ENCODE results near the gene ETFRF1. TPM values are rescaled to one million over a fixed set of nuclear protein-coding genes. Genes with fewer than 3 reads are reported as not detected.

The ETFRF1 gene
- total RNA-seq (2014; rRNA removed; shearing (Covaris generic)) (10.7 and 23.3 TPM in 2 replicates), polyA plus RNA-seq (2016; fragmentation: Nextera tagmentation; extraction: Ambion mirVana) (33.7 and 39.3 TPM in 2 replicates)

- Histone ChIP-seq H3K79me2 (ENCODE audit: insufficient read depth) (peaks cover 17% of the 10 kb centered on the region), H3K4me2 (ENCODE audit: unreplicated experiment) (peak within 1 kb of the TSS; percentile 91), H3K9ac (peak within 1 kb of the TSS; percentile 88), H3K4me1 (ENCODE audit: insufficient read depth) (peaks cover 5% of the 10 kb centered on the region; the same call in 1 of the 2 replicates), H3K36me3 (ENCODE audit: low read depth) (no peaks in the 10 kb centered on the region), H3K9me3 (ENCODE audit: low read depth) (no peaks in the 10 kb centered on the region), H2AFZ (peak within 1 kb of the TSS; percentile 96), H3K4me3 (peak within 1 kb of the TSS; percentile 86), H3F3A (ENCODE audit: insufficient read depth) (peaks cover 12% of the 10 kb centered on the region; the same call in 1 of the 2 replicates), H3K9me2 (ENCODE audit: insufficient read depth) (no peaks in the 10 kb centered on the region), H3K27me3 (replicated peaks; ENCODE audit: insufficient read depth) (no peaks in the 10 kb centered on the region), H3K27ac (peak within 1 kb of the TSS; percentile 85), H4K20me1 (ENCODE audit: insufficient read depth) (no peaks in the 10 kb centered on the region)
- peak; percentile 100 for DNase-seq
- WGBS, 2 experiments (ENCODE audit: low coverage in 1 of 2, low lambda C conversion rate in 2 of 2, missing lambda C conversion rate in 2 of 2) = 1 to 2% methylated on average over 54 of the region's 54 CpGs
- no peak for TF ChIP-seq EZH2 (IDR thresholded peaks at IDR 0.05; ENCODE audit: insufficient read depth, poor library complexity, severe bottlenecking)
- TF ChIP-seq EZH2phosphoT487 (IDR thresholded peaks at IDR 0.05; ENCODE audit: insufficient read depth, low read depth) = no peak
- in situ Hi-C loops (cut with MboI) = no loop called here
Observed at GRCh38 chr12:25195056-25195971, at the start of gene ETFRF1, which contains the start of gene DNAI7. ETFRF1 (plus strand) TSS chr12:25195237; CDS start chr12:25203957, 8,720 bp downstream. DNAI7 (minus strand) TSS chr12:25195160; CDS start chr12:25195078, 82 bp downstream.

GRCh38 chr12:25146686-25147085, 48.4 kb upstream of the ETFRF1 start:
- DNase-seq = no peak
- Histone ChIP-seq H3K4me3 (no peak overlapping the region), H3K9me2 (ENCODE audit: insufficient read depth) (no peaks in the 10 kb centered on the region), H3K79me2 (ENCODE audit: insufficient read depth) (no peaks in the 10 kb centered on the region), H4K20me1 (ENCODE audit: insufficient read depth) (no peaks in the 10 kb centered on the region), H3K4me2 (ENCODE audit: unreplicated experiment) (no peak overlapping the region), H3K27me3 (replicated peaks; ENCODE audit: insufficient read depth) (no peaks in the 10 kb centered on the region), H3K9me3 (ENCODE audit: low read depth) (no peaks in the 10 kb centered on the region), H3F3A (ENCODE audit: insufficient read depth) (peaks cover 5% of the 10 kb centered on the region), H3K4me1 (ENCODE audit: insufficient read depth) (peaks cover 2% of the 10 kb centered on the region), H3K36me3 (ENCODE audit: low read depth) (no peaks in the 10 kb centered on the region), H3K27ac (no peak overlapping the region), H2AFZ (no peak overlapping the region), H3K9ac (no peak overlapping the region)
- in situ Hi-C loops (cut with MboI) = no loop called here
- TF ChIP-seq EZH2phosphoT487 (IDR thresholded peaks at IDR 0.05; ENCODE audit: insufficient read depth, low read depth) (no peak), EZH2 (IDR thresholded peaks at IDR 0.05; ENCODE audit: insufficient read depth, poor library complexity, severe bottlenecking) (no peak)
- 76 to 86% methylated on average over 1 of the region's 1 CpG for WGBS, 2 experiments (ENCODE audit: low coverage in 1 of 2, low lambda C conversion rate in 2 of 2, missing lambda C conversion rate in 2 of 2)

GRCh38 chr12:25151476-25151875, 43.6 kb upstream of the ETFRF1 start:
- Histone ChIP-seq H3K36me3 (ENCODE audit: low read depth) (no peaks in the 10 kb centered on the region), H3F3A (ENCODE audit: insufficient read depth) (peaks cover 26% of the 10 kb centered on the region), H3K9me3 (ENCODE audit: low read depth) (no peaks in the 10 kb centered on the region), H3K27ac (peak overlapping the region; percentile 68), H3K4me1 (ENCODE audit: insufficient read depth) (peaks cover 10% of the 10 kb centered on the region), H3K79me2 (ENCODE audit: insufficient read depth) (no peaks in the 10 kb centered on the region), H3K9me2 (ENCODE audit: insufficient read depth) (no peaks in the 10 kb centered on the region), H3K27me3 (replicated peaks; ENCODE audit: insufficient read depth) (no peaks in the 10 kb centered on the region), H3K4me2 (ENCODE audit: unreplicated experiment) (no peak overlapping the region), H2AFZ (peak overlapping the region; percentile 45; the same call in 1 of the 2 replicates), H3K9ac (peak overlapping the region; percentile 22; the same call in 1 of the 2 replicates), H3K4me3 (no peak overlapping the region), H4K20me1 (ENCODE audit: insufficient read depth) (no peaks in the 10 kb centered on the region)
- in situ Hi-C loops (cut with MboI) = no loop called here
- WGBS, 2 experiments (ENCODE audit: low coverage in 1 of 2, low lambda C conversion rate in 2 of 2, missing lambda C conversion rate in 2 of 2) = 12 to 21% methylated on average over 5 of the region's 5 CpGs
- no peak for TF ChIP-seq EZH2 (IDR thresholded peaks at IDR 0.05; ENCODE audit: insufficient read depth, poor library complexity, severe bottlenecking)
- TF ChIP-seq EZH2phosphoT487 (IDR thresholded peaks at IDR 0.05; ENCODE audit: insufficient read depth, low read depth) = no peak
- DNase-seq = peak; percentile 96

- Histone ChIP-seq H3K27ac (peak overlapping the region; percentile 68), H3K9me2 (ENCODE audit: insufficient read depth) (no peaks in the 10 kb centered on the region), H3K4me3 (no peak overlapping the region), H3K79me2 (ENCODE audit: insufficient read depth) (no peaks in the 10 kb centered on the region), H4K20me1 (ENCODE audit: insufficient read depth) (no peaks in the 10 kb centered on the region), H3K36me3 (ENCODE audit: low read depth) (no peaks in the 10 kb centered on the region), H3K4me2 (ENCODE audit: unreplicated experiment) (no peak overlapping the region), H2AFZ (peak overlapping the region; percentile 45; the same call in 1 of the 2 replicates), H3K9ac (peak overlapping the region; percentile 22; the same call in 1 of the 2 replicates), H3K4me1 (ENCODE audit: insufficient read depth) (peaks cover 10% of the 10 kb centered on the region), H3K9me3 (ENCODE audit: low read depth) (no peaks in the 10 kb centered on the region), H3K27me3 (replicated peaks; ENCODE audit: insufficient read depth) (no peaks in the 10 kb centered on the region), H3F3A (ENCODE audit: insufficient read depth) (peaks cover 26% of the 10 kb centered on the region)
- TF ChIP-seq EZH2 (IDR thresholded peaks at IDR 0.05; ENCODE audit: insufficient read depth, poor library complexity, severe bottlenecking) = no peak
- no peak for TF ChIP-seq EZH2phosphoT487 (IDR thresholded peaks at IDR 0.05; ENCODE audit: insufficient read depth, low read depth)
- WGBS, 2 experiments (ENCODE audit: low coverage in 1 of 2, low lambda C conversion rate in 2 of 2, missing lambda C conversion rate in 2 of 2) = 72 to 77% methylated on average over 5 of the region's 5 CpGs
- DNase-seq = no peak
- in situ Hi-C loops (cut with MboI) = no loop called here
Observed at GRCh38 chr12:25152055-25152454, 43.0 kb upstream of the ETFRF1 start.

All from GM23248 (cell line).